ENCODE data around the gene ACHE.

DNA sequence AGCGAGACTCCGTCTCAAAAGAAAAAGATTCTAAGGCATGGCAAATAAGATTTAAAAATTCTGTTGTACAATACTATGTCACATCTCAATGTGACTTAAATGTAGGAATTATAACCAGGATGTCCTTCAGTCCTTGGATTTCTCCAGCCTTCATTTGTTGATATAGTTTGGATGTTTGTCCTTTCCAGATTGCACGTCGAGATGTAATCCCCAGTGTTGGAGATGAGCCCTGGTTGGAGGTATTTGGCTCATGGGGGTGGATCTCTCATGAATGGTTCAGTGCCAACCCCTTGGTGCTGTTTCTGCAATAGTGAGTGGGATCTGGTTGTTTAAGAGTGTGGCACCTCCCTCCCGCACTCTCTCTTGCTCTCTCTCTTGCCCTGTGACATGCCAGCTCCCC lies 12.8 kb upstream of the ACHE start:
- TF ChIP-seq, protein P1, sequence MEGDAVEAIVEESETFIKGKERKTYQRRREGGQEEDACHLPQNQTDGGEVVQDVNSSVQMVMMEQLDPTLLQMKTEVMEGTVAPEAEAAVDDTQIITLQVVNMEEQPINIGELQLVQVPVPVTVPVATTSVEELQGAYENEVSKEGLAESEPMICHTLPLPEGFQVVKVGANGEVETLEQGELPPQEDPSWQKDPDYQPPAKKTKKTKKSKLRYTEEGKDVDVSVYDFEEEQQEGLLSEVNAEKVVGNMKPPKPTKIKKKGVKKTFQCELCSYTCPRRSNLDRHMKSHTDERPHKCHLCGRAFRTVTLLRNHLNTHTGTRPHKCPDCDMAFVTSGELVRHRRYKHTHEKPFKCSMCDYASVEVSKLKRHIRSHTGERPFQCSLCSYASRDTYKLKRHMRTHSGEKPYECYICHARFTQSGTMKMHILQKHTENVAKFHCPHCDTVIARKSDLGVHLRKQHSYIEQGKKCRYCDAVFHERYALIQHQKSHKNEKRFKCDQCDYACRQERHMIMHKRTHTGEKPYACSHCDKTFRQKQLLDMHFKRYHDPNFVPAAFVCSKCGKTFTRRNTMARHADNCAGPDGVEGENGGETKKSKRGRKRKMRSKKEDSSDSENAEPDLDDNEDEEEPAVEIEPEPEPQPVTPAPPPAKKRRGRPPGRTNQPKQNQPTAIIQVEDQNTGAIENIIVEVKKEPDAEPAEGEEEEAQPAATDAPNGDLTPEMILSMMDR (IDR thresholded peaks at IDR 0.05): no peak
- TF ChIP-seq POLR2A (IDR thresholded peaks at IDR 0.05): no peak
